ENCODE measurements around the gene IQCE.

GRCh38 chr7:2509298-2509906 is 49.4 kb upstream of the IQCE start:
- TF ChIP-seq CTCF (IDR thresholded peaks at IDR 0.05) (no peak), EP300 (IDR thresholded peaks at IDR 0.05) (no peak), POLR2A (IDR thresholded peaks at IDR 0.05) (no peak)

Measured in ovary (tissue), 3 donors.